Effector memory CD4-positive, alpha-beta T cell (primary cell): ENCODE data around the gene TENM4.

Experiments used
- DNase-seq, 3 donors: peaks; one replicate each; pipeline ENCODE4 v3.0.0-alpha.2; 2020
- H3K27ac ChIP-seq: 2 replicates; pipeline ENCODE4 v1.7.0; 2013; ENCODE audit warnings: mild to moderate bottlenecking, low read length, moderate library complexity; ENCODE audit not compliant: insufficient read depth, poor library complexity, severe bottlenecking
- H3K27me3 ChIP-seq: replicated peaks from 2 replicates; pipeline ENCODE4 v1.7.0; 2013; ENCODE audit warnings: mild to moderate bottlenecking, low read length; ENCODE audit not compliant: insufficient read depth, control insufficient read depth, poor library complexity, severe bottlenecking
- H3K36me3 ChIP-seq: 2 replicates; pipeline ENCODE4 v1.7.0; 2013; ENCODE audit warnings: mild to moderate bottlenecking, low read length, moderate library complexity; ENCODE audit not compliant: control insufficient read depth, insufficient read depth
- H3K4me1 ChIP-seq: 2 replicates; pipeline ENCODE4 v1.7.0; 2013; ENCODE audit warnings: low read length, mild to moderate bottlenecking; ENCODE audit not compliant: control insufficient read depth, insufficient read depth, poor library complexity, severe bottlenecking
- H3K4me3 ChIP-seq: 2 replicates; pipeline ENCODE4 v1.7.0; 2013; ENCODE audit warnings: low read length, low read depth, mild to moderate bottlenecking; ENCODE audit not compliant: insufficient read depth, poor library complexity, severe bottlenecking
- H3K9me3 ChIP-seq: 2 replicates; pipeline ENCODE4 v1.7.0; 2013; ENCODE audit warnings: mild to moderate bottlenecking, low read length, moderate library complexity; ENCODE audit not compliant: control insufficient read depth

TENM4 gene

DNA sequence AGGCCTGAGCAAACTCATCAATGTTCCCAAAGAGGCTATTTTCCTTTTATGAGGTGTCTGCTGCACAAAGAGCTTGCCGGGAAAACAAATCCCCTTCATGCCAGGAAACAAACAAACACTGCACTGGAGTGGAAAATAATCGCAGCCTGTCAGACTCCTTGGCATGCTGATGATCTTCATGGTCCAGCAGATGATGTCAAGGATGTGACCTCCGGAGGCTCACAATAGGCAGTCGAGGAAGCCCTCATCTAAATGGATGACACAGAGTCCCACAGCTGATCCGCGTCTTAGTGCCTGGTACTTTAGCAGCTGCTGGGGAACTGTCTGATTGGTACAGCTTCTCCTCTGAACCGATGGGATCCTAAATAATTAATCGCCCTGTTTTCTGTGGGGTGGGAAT lies 187.6 kb downstream of the TENM4 start:
- Histone ChIP-seq H3K27ac (no peak overlapping the region), H3K4me3 (no peak overlapping the region), H3K36me3 (no peaks in the 10 kb centered on the region), H3K4me1 (no peaks in the 10 kb centered on the region), H3K9me3 (no peaks in the 10 kb centered on the region), H3K27me3 (no peaks in the 10 kb centered on the region)
- DNase-seq = no peak

DNA sequence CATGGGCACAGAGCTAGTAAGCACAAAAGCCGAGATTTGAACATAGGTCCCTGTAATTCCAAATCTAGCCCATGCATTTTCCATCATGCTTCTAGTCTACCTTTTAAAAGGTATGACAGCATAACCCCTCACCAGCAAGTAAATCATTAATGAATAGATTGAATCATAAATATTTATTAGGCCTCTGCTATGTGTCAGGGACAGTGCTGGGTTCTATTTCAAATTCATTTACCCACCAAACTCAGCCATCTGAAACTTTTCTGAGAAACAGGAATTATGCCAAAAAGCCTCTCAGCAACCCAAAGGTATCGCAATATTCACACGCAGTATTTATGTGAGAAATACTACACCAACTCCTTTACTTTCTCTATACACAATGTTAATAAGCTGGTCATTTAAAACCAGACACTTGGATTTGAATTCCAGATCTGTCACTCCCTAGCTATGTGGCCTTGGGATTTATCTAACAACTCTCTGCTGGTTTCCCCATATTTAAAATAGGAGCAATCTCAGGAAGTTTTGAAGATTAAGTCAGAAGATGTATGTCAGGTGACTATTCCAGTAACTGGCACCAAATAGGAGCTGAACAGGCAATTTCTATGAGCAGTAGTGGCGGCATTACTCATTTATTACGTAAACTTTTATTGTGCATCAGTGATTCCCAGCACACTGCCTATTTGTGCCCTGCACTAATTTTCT lies 191.4 kb downstream of the TENM4 start:
- H3K4me3 ChIP-seq = no peak overlapping the region
- H3K27ac ChIP-seq = no peak overlapping the region
- no peaks in the 10 kb centered on the region for H3K4me1 ChIP-seq
- no peaks in the 10 kb centered on the region for H3K27me3 ChIP-seq
- no peaks in the 10 kb centered on the region for H3K36me3 ChIP-seq
- no peaks in the 10 kb centered on the region for H3K9me3 ChIP-seq
- no peak for DNase-seq

DNA sequence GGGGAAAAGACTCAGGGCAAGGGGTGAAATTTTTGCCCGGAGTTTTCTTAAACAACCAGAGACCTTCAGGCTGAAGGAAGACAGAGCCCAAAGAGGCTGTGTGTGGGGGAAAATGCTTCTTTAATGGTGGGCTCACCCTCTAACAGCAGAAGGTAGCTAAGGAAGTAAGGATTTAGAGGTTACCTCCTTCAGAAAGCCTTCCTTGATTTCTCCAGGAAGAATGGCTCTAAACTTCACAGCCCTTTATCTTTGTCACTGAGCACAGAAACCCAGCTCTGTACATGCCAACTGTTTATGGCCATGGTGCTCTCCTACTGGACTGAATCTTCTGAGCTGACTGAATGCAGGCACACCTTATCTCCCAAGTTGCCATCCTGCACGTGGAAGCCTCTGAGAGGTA lies 196.0 kb downstream of the TENM4 start:
- H3K27ac ChIP-seq = no peak overlapping the region
- no peaks in the 10 kb centered on the region for H3K9me3 ChIP-seq
- no peaks in the 10 kb centered on the region for H3K36me3 ChIP-seq
- DNase-seq = no peak
- H3K4me1 ChIP-seq = no peaks in the 10 kb centered on the region
- H3K4me3 ChIP-seq = no peak overlapping the region
- H3K27me3 ChIP-seq = no peaks in the 10 kb centered on the region

DNA sequence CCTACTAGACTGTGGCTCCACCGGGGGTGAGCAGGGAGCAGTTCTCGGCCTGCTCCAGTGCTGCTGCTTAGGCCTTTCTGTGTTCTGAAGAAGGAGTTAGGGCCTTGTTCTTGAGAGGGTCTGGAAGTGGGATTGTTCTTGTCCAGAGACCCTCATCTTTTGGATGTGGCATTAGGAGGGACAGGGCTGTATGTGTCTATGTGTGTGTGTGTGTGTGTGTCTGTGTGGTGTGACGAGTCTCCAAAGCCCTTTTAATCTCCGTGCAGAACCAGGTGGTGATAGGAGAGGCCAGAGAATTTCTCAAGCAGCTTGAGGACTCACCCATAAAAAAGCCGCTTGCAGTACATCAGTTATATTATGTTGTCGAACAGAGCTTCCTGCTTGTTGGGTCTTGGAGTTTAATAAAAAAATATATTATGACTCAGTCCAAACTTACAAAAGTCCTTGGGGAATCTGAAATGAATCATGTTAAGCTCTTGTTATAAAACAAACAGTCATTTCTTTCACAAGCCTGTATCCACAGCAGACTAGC lies 196.5 kb downstream of the TENM4 start:
- Histone ChIP-seq H3K27ac (no peak overlapping the region), H3K4me3 (no peak overlapping the region), H3K36me3 (no peaks in the 10 kb centered on the region), H3K27me3 (no peaks in the 10 kb centered on the region), H3K4me1 (no peaks in the 10 kb centered on the region), H3K9me3 (no peaks in the 10 kb centered on the region)
- no peak for DNase-seq

DNA sequence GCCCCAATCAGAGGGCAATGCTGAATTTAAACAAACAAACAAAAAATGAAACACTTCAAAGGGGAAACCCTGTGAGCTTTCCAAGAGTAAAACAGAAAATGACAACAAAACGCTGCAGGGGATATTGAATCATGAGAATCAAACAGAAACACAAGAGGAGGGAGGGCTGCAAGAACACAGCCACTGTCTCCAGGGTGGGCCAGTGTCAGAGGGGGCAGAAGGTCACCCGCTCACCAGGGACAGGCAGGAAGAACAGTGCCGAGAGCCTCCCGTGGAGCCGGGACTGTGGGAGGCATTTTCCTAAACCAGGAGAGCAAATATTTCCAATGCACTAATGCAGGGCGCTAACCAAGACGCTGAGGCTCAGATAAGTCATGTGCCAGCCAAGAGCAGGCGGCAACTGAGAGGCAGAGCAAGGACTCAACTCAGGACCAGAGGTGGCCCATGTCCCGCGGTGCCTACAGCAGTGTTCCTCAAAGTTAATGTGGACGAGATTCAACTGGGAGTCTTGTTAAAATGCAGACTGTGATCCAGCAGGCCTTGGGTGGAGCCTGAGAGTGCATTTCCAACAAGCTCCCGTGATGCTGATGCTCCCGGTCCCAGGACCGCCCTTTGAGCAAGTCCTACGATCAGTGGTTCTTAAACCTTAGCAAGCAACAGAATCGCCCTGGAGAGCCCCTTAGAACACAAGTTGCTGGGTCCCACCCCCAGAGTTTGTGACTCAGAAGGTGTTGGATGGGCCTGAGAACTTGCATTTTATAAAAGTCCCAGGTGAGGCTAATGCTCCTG lies 197.2 kb downstream of the TENM4 start:
- no peaks in the 10 kb centered on the region for H3K9me3 ChIP-seq
- no peaks in the 10 kb centered on the region for H3K4me1 ChIP-seq
- no peak overlapping the region for H3K4me3 ChIP-seq
- H3K36me3 ChIP-seq = no peaks in the 10 kb centered on the region
- H3K27ac ChIP-seq = no peak overlapping the region
- no peaks in the 10 kb centered on the region for H3K27me3 ChIP-seq
- DNase-seq = no peak

DNA sequence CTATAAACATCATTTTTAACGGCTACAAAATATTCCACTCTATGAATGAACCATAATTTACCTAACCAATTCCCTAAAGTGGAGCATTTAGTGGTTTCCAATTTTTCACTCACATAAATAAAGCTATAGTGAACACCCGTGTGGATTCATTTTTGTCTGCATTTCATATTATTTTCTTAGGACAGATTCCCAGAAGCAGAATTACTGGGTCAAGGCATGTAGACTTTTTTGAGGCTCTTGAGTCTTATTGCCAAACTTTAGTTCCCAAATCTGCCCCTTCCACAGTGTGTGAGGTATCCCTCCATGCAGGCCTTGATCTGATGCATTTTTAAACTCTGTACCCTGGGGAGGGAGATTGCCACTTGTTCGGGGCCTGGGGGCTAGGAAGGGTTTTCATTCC lies 198.2 kb downstream of the TENM4 start:
- DNase-seq = no peak
- no peaks in the 10 kb centered on the region for H3K27me3 ChIP-seq
- H3K36me3 ChIP-seq = no peaks in the 10 kb centered on the region

DNA sequence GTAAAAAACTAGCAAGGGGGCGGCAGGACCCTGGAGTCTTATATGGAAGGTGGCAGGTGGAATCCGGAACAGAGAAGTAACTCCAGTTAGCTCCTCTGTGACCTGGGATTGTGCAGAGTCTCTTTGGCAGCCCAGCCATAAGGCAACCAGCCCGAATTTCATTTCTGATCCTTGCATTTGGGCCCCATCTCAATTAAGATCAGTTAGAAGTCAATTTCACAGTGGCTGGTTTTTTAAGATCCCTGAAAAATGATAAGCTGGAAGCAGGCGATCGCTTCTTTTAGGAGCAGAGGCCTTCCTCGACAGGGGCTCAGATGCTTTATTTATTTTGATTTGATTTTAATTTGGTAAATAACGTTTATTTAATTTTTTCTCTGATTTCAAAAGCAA lies 199.0 kb downstream of the TENM4 start:
- Histone ChIP-seq H3K4me1 (no peaks in the 10 kb centered on the region), H3K36me3 (no peaks in the 10 kb centered on the region), H3K27ac (no peak overlapping the region), H3K9me3 (no peaks in the 10 kb centered on the region), H3K4me3 (no peak overlapping the region), H3K27me3 (no peaks in the 10 kb centered on the region)
- DNase-seq = no peak

More for the DNA sequence above, 198.2 kb downstream of the TENM4 start:
- Histone ChIP-seq H3K4me1 (no peaks in the 10 kb centered on the region), H3K27ac (no peak overlapping the region), H3K9me3 (no peaks in the 10 kb centered on the region), H3K4me3 (no peak overlapping the region)

DNA sequence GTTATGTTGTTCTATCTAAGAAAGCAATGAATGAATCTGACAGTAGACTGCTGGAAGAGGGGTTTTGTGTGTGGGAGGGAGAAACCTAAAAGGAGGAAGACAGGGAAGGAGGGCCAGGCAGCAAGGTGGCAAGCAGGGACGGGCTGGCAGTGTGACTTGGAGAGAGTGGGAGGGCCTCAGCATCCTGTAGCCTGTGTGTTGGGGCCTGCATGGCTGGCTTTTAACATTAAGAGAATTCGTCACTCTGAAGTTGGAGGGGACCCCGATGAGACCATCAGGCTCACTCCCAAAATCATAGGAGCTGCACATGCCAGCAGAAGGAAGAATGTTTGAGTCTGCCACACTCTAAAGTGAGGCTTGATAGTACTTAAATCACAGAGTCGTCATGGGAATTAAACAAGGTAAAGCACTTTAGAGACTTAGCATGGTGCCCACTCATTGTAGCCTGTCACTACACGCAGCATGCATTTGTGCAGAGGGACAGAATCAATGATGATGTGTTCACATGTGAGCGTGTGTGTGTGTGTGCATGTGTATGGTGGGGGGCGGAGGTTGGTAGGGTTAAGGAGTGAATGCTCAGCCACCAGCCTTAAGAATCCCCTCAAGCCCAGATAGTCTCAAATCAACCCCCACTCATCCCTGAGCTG lies 199.5 kb downstream of the TENM4 start:
- H3K27ac ChIP-seq = no peak overlapping the region
- H3K36me3 ChIP-seq = no peaks in the 10 kb centered on the region
- no peak overlapping the region for H3K4me3 ChIP-seq
- DNase-seq = no peak
- no peaks in the 10 kb centered on the region for H3K4me1 ChIP-seq
- H3K9me3 ChIP-seq = no peaks in the 10 kb centered on the region
- no peaks in the 10 kb centered on the region for H3K27me3 ChIP-seq

DNA sequence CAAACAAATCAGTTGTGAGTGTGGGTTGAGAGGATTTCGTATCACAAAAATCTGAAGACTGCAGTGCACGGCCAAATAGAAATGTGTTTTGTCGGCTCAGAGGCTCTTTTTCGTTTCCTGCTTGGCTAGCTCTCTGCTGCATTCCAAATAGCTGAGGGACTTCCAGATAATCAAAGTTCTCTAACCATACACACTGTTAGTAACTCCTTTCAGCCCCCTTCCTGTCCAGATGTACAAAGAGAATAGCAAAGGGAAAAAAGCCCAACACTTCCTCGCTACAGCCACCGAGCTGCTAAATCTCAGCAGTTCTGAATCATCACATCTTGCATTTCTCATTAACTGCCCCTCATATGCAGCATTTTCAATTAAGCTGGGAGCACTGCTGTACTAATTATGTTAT lies 203.1 kb downstream of the TENM4 start:
- no peaks in the 10 kb centered on the region for H3K27me3 ChIP-seq
- no peaks in the 10 kb centered on the region for H3K4me1 ChIP-seq
- H3K27ac ChIP-seq = no peak overlapping the region
- DNase-seq = no peak
- H3K4me3 ChIP-seq = no peak overlapping the region
- H3K9me3 ChIP-seq = no peaks in the 10 kb centered on the region
- no peaks in the 10 kb centered on the region for H3K36me3 ChIP-seq

DNA sequence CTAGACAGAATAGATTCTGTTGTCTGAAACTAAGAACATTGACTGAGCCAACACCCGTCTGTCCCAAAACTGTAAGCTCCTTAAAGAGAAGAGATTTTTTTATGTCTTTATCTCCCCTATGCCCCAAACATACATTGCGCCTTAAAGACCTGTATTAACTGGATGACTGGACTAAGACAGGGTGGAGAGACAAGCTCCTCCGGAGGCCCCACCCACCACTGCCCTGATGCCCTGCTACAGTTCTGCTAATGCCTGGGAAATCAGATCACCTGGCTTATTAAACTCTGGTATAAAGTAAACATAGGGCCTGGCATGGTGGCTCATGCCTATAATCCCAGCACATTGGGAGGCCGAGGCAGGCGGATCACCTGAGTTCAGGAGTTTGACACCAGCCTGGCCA lies 203.7 kb downstream of the TENM4 start:
- no peaks in the 10 kb centered on the region for H3K36me3 ChIP-seq
- H3K4me3 ChIP-seq = no peak overlapping the region
- no peaks in the 10 kb centered on the region for H3K4me1 ChIP-seq
- H3K27ac ChIP-seq = no peak overlapping the region
- no peaks in the 10 kb centered on the region for H3K27me3 ChIP-seq
- H3K9me3 ChIP-seq = no peaks in the 10 kb centered on the region
- DNase-seq = no peak
